Small intestine (tissue), 7 donors: ENCODE data around the gene HPSE2. TPM values are rescaled to one million over a fixed set of nuclear protein-coding genes. Genes with fewer than 3 reads are reported as not detected.

ENCODE experiments used
- DNase-seq, 2 donors: peaks; one replicate each; pipeline versions ENCODE4 v3.0.0 to v3.0.0-alpha.2; 2013
- FAIRE-seq: peaks from 2 replicates; lab custom pipeline; 2012; peaks lifted over from hg19 to GRCh38; lab: Jason Lieb, UNC
- H3K27ac ChIP-seq, 3 donors: one replicate each; pipeline ENCODE4 v1.5.1; 2013; ENCODE audit warnings: low read length in 2 of 3, mild to moderate bottlenecking in 2 of 3, control low read depth in 1 of 3, inconsistent platforms in 1 of 3, low read depth in 1 of 3, moderate library complexity in 1 of 3
- H3K27me3 ChIP-seq, 3 donors: one replicate each; pipeline ENCODE4 v1.6.1; 2013; ENCODE audit warnings: low read length in 3 of 3, inconsistent platforms in 1 of 3; ENCODE audit not compliant: control insufficient read depth in 3 of 3, insufficient read depth in 3 of 3
- H3K36me3 ChIP-seq, 3 donors: one replicate each; pipeline ENCODE4 v1.6.1; 2013; ENCODE audit warnings: low read length in 3 of 3, inconsistent platforms in 1 of 3, low read depth in 1 of 3, mild to moderate bottlenecking in 1 of 3, moderate library complexity in 1 of 3; ENCODE audit not compliant: control insufficient read depth in 3 of 3, insufficient read depth in 2 of 3
- H3K4me1 ChIP-seq, 3 donors: one replicate each; pipeline ENCODE4 v1.6.1; 2013; ENCODE audit warnings: low read length in 2 of 3, inconsistent platforms in 1 of 3, low read depth in 1 of 3, mild to moderate bottlenecking in 1 of 3, moderate library complexity in 1 of 3; ENCODE audit not compliant: control insufficient read depth in 3 of 3, insufficient read depth in 2 of 3
- H3K4me3 ChIP-seq, 3 donors: one replicate each; pipeline ENCODE4 v1.5.1; 2013; ENCODE audit warnings: low read length in 3 of 3, control low read depth in 1 of 3, inconsistent platforms in 1 of 3, low read depth in 1 of 3, mild to moderate bottlenecking in 1 of 3, moderate library complexity in 1 of 3
- H3K9me3 ChIP-seq, 2 donors: one replicate each; pipeline ENCODE4 v1.6.1; 2013; ENCODE audit warnings: low read depth in 1 of 2, low read length in 1 of 2; ENCODE audit not compliant: control insufficient read depth in 2 of 2, insufficient read depth in 1 of 2
- WGBS, 3 donors: extraction: QIAGEN DNeasy Blood & Tissue Kit; methylation state at CpG; one replicate each; pipeline ENCODE4 v1.1.7; 2013; 5-methylcytosine and 5-hydroxymethylcytosine counted together
- polyA plus RNA-seq, 4 donors: library from polyadenylated mRNA; stranded (reverse) in 3 of 4; unstranded in 1 of 4; fragments of 200-250 nt in 3 of 4; fragments of 120-200 nt in 1 of 4; gene quantifications; one replicate each; pipeline versions ENCODE4 v1.2.1 to v1.2.3, GENCODE V29; 2013
- donor health status: healthy with polysubstance abuse.
- donor health status: control.
- donor health status: control.
- donor health status: Bipolar disorder and iron deficiency.
- donor health status: healthy.

The HPSE2 gene
- polyA plus RNA-seq, 4 donors = 0.22 to 9.4 (median 1.2) TPM

GRCh38 chr10:98599032-98599610 is 636.5 kb downstream of the HPSE2 start:
- no peaks in the 10 kb centered on the region for H3K36me3 ChIP-seq
- no peak overlapping the region for H3K4me3 ChIP-seq
- H3K4me1 ChIP-seq = no peaks in the 10 kb centered on the region
- FAIRE-seq = no peak
- H3K27ac ChIP-seq = no peak overlapping the region
- no peaks in the 10 kb centered on the region for H3K27me3 ChIP-seq
- DNase-seq = no peak
- H3K9me3 ChIP-seq = peaks cover 0 to 8% of the 10 kb centered on the region in 2 donors
- 79 to 91% (median 84%) methylated on average over 6 of the region's 6 CpGs for WGBS, 3 donors

- H3K36me3 ChIP-seq = no peaks in the 10 kb centered on the region
- no peak overlapping the region for H3K4me3 ChIP-seq
- FAIRE-seq (no peak), DNase-seq (no peak)
- no peaks in the 10 kb centered on the region for H3K27me3 ChIP-seq
- H3K27ac ChIP-seq = no peak overlapping the region
- H3K4me1 ChIP-seq = no peaks in the 10 kb centered on the region
- H3K9me3 ChIP-seq = peaks cover 0 to 8% of the 10 kb centered on the region in 2 donors
- 90 to 95% (median 92%) methylated on average over 2 of the region's 2 CpGs for WGBS, 3 donors
Measured at GRCh38 chr10:98596404-98596803, 639.2 kb downstream of the HPSE2 start.

GRCh38 chr10:98589691-98590090 is 646.0 kb downstream of the HPSE2 start:
- 38 to 72% (median 42%) methylated on average over 2 of the region's 2 CpGs for WGBS, 3 donors

GRCh38 chr10:98589007-98589406 is 646.6 kb downstream of the HPSE2 start:
- Histone ChIP-seq H3K27ac (no peak overlapping the region), H3K4me1 (no peaks in the 10 kb centered on the region), H3K36me3 (no peaks in the 10 kb centered on the region), H3K4me3 (no peak overlapping the region), H3K27me3 (no peaks in the 10 kb centered on the region), H3K9me3 (no peaks in the 10 kb centered on the region)
- 57 to 63% (median 63%) methylated on average over 3 of the region's 3 CpGs for WGBS, 3 donors
- no peak for DNase-seq
- FAIRE-seq = no peak

More at GRCh38 chr10:98589691-98590090, 646.0 kb downstream of the HPSE2 start:
- Histone ChIP-seq H3K4me3 (no peak overlapping the region), H3K27me3 (no peaks in the 10 kb centered on the region), H3K4me1 (no peaks in the 10 kb centered on the region), H3K27ac (no peak overlapping the region), H3K9me3 (no peaks in the 10 kb centered on the region), H3K36me3 (no peaks in the 10 kb centered on the region)
- FAIRE-seq (no peak), DNase-seq (no peak)

GRCh38 chr10:98587156-98587837 is 648.4 kb downstream of the HPSE2 start:
- Histone ChIP-seq H3K27ac (peak overlapping the region in 2 of 3 donors; percentile 32 to 42), H3K27me3 (no peaks in the 10 kb centered on the region), H3K4me1 (no peaks in the 10 kb centered on the region), H3K36me3 (no peaks in the 10 kb centered on the region), H3K9me3 (no peaks in the 10 kb centered on the region), H3K4me3 (no peak overlapping the region)
- FAIRE-seq (no peak), DNase-seq (no peak)
- WGBS, 3 donors = 37 to 44% (median 42%) methylated on average over 2 of the region's 2 CpGs

- no peak for DNase-seq
- H3K4me1 ChIP-seq = no peaks in the 10 kb centered on the region
- 54 to 58% (median 54%) methylated on average over 2 of the region's 2 CpGs for WGBS, 3 donors
- no peaks in the 10 kb centered on the region for H3K36me3 ChIP-seq
- H3K27ac ChIP-seq = no peak overlapping the region
- FAIRE-seq = no peak
- H3K4me3 ChIP-seq = no peak overlapping the region
- H3K9me3 ChIP-seq = no peaks in the 10 kb centered on the region
- no peaks in the 10 kb centered on the region for H3K27me3 ChIP-seq
Measured at GRCh38 chr10:98586096-98586495, 649.6 kb downstream of the HPSE2 start.

GRCh38 chr10:98582363-98582762 is 653.3 kb downstream of the HPSE2 start:
- H3K27ac ChIP-seq = no peak overlapping the region
- DNase-seq (no peak), FAIRE-seq (no peak)
- H3K27me3 ChIP-seq = no peaks in the 10 kb centered on the region
- H3K4me1 ChIP-seq = no peaks in the 10 kb centered on the region
- no peak overlapping the region for H3K4me3 ChIP-seq
- H3K36me3 ChIP-seq = no peaks in the 10 kb centered on the region
- 21 to 31% (median 30%) methylated on average over 2 of the region's 2 CpGs for WGBS, 3 donors
- no peaks in the 10 kb centered on the region for H3K9me3 ChIP-seq

GRCh38 chr10:98577578-98577977 is 658.1 kb downstream of the HPSE2 start:
- no peak overlapping the region for H3K27ac ChIP-seq
- H3K4me3 ChIP-seq = no peak overlapping the region
- DNase-seq (no peak), FAIRE-seq (no peak)
- no peaks in the 10 kb centered on the region for H3K36me3 ChIP-seq
- no peaks in the 10 kb centered on the region for H3K4me1 ChIP-seq
- peaks cover 0 to 3% (median 0%) of the 10 kb centered on the region in 3 donors for H3K27me3 ChIP-seq
- H3K9me3 ChIP-seq = no peaks in the 10 kb centered on the region
